Brain microvascular endothelial cell (primary cell): ENCODE results near the gene SMIM30.

ENCODE experiments used
- DNase-seq: peaks from one replicate; pipeline ENCODE4 v3.0.0-alpha.2; 2020
- H3K27ac ChIP-seq: fragments of 250-450 bp; sonication (Bioruptor Pico); 2 replicates; pipeline ENCODE4 v1.5.1; 2020; ENCODE audit warnings: mild to moderate bottlenecking, moderate library complexity
- H3K27me3 ChIP-seq: fragments of 250-450 bp; sonication (Bioruptor Pico); replicated peaks from 2 replicates; pipeline ENCODE4 v1.5.1; 2020; ENCODE audit warnings: mild to moderate bottlenecking
- H3K36me3 ChIP-seq: fragments of 250-450 bp; sonication (Bioruptor Pico); replicated peaks from 2 replicates; pipeline ENCODE4 v1.5.1; 2020; ENCODE audit warnings: mild to moderate bottlenecking
- H3K4me3 ChIP-seq: 2 replicates; pipeline ENCODE4 v1.5.1; 2011; ENCODE audit warnings: low read depth, mild to moderate bottlenecking, control low read depth, low read length, moderate library complexity
- CTCF ChIP-seq: IDR thresholded peaks from 2 replicates; pipeline ENCODE4 v1.5.1; 2011; ENCODE audit warnings: low read depth, mild to moderate bottlenecking, moderate library complexity, low read length, control low read depth, inconsistent platforms; ENCODE audit errors: missing control alignments
- in situ Hi-C: cut with HindIII; loops from 2 replicates; pipeline ENCODE4 v1.10.0; 2017; ENCODE audit warnings: low sequenced_read_pairs, low pct_ligation_motif_present

Gene SMIM30

GRCh38 chr7:113154117-113154516 lies 35.8 kb upstream of the SMIM30 start:
- Histone ChIP-seq H3K27ac (no peak overlapping the region), H3K4me3 (no peak overlapping the region), H3K36me3 (no peaks in the 10 kb centered on the region), H3K27me3 (no peaks in the 10 kb centered on the region)
- no peak for TF ChIP-seq CTCF
- no peak for DNase-seq
- in situ Hi-C loops: no loop called here

GRCh38 chr7:113144817-113145216 lies 26.5 kb upstream of the SMIM30 start:
- no peak overlapping the region for H3K27ac ChIP-seq
- no peak for DNase-seq
- H3K4me3 ChIP-seq: no peak overlapping the region
- in situ Hi-C loops: no loop called here
- no peak for TF ChIP-seq CTCF
- H3K27me3 ChIP-seq: no peaks in the 10 kb centered on the region
- H3K36me3 ChIP-seq: no peaks in the 10 kb centered on the region

GRCh38 chr7:113143486-113144257 lies 25.3 kb upstream of the SMIM30 start:
- H3K4me3 ChIP-seq: no peak overlapping the region
- no peak for TF ChIP-seq CTCF
- in situ Hi-C loops: no loop called here
- no peaks in the 10 kb centered on the region for H3K36me3 ChIP-seq
- no peak overlapping the region for H3K27ac ChIP-seq
- no peaks in the 10 kb centered on the region for H3K27me3 ChIP-seq
- no peak for DNase-seq

GRCh38 chr7:113142385-113143119 lies 24.2 kb upstream of the SMIM30 start:
- no peak for DNase-seq
- Histone ChIP-seq H3K4me3 (no peak overlapping the region), H3K36me3 (no peaks in the 10 kb centered on the region), H3K27ac (no peak overlapping the region), H3K27me3 (no peaks in the 10 kb centered on the region)
- in situ Hi-C loops: no loop called here
- TF ChIP-seq CTCF: no peak

GRCh38 chr7:113141803-113142202 lies 23.4 kb upstream of the SMIM30 start:
- H3K4me3 ChIP-seq: no peak overlapping the region
- no peaks in the 10 kb centered on the region for H3K27me3 ChIP-seq
- no peak for TF ChIP-seq CTCF
- no peaks in the 10 kb centered on the region for H3K36me3 ChIP-seq
- in situ Hi-C loops: no loop called here
- H3K27ac ChIP-seq: no peak overlapping the region
- DNase-seq: no peak
